HG02981 (cell line): ENCODE results near the gene WDR72.

Experiments
- ATAC-seq: cut with Tn5 transposase; IDR thresholded peaks from one replicate; pipeline ENCODE4 v1.9.1; 2021; ENCODE audit warnings: mild to moderate bottlenecking, moderate library complexity; ENCODE audit not compliant: unreplicated experiment

The WDR72 gene

DNA sequence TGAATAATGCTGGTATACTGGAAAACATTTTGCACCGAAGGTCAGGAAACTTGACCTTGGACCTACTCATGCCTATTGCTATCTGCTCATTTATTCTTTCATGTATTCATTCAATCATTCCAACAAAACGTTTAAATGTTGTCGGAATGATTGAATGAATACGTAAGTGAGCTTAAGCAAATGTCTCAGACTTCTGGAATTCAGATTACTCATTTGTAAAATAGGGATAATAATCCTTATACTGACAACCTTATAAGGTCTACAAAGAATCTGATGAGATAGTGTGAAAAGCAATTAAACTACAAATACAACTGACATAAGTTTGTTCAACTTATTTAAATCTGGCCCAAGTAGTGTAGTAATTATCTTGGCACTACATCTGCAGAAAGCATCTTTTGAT, 288.7 kb downstream of the WDR72 start:
- no peak for ATAC-seq

DNA sequence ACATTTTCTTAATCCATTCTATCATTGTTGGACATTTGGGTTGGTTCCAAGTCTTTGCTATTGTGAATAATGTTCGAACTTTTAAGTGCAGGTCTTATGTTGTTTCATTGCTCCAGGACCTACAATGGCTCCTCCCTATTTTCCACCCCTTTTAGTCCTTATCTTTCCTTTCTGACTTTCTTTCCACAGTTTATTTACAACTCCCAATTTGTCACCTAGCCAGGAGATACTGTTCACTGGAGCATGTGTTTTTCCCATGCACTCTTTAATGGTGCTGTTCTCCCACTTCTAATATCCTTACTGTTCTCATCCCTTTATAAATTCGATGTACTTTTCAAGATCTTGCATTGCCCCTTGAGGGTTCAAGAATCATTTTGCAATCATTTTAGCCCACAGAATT, 290.0 kb downstream of the WDR72 start:
- no peak for ATAC-seq
